HEK293T (cell line): ENCODE measurements around the gene LRRC17.
A peak's percentile ranks its signal among the peaks of the same experiment; 100 is the strongest.
"Not testable (repeated sequence)": the region's sequence is repeated elsewhere in the genome, so short reads cannot be mapped to it uniquely, and the experiment has no call there.

ENCODE experiments used
- CTCF ChIA-PET: fragments of 350-600 bp; formaldehyde crosslinking; extraction: SDS; loops from one replicate; lab custom pipeline; 2021; ENCODE audit warnings: antibody characterized with exemption, inconsistent platforms; lab: Yijun Ruan, JAX
- POLR2A ChIA-PET: fragments of 350-600 bp; formaldehyde crosslinking; extraction: SDS; loops from one replicate; lab custom pipeline; 2020; ENCODE audit warnings: antibody characterized with exemption, inconsistent platforms; lab: Yijun Ruan, JAX
- DNase-seq: peaks from one replicate; pipeline ENCODE4 v3.0.0; 2012; ENCODE audit warnings: mixed read lengths; ENCODE audit errors: extremely low spot score
- ARNT ChIP-seq: fragments of 450-650 bp; IDR thresholded peaks from 2 replicates; pipeline ENCODE4 v1.6.1; 2017; ENCODE audit warnings: mild to moderate bottlenecking
- BHLHE40 ChIP-seq: fragments of 450-650 bp; IDR thresholded peaks from 2 replicates; pipeline ENCODE4 v1.6.1; 2016; ENCODE audit warnings: mild to moderate bottlenecking, moderate library complexity, borderline replicate concordance
- CTBP1 ChIP-seq: fragments of 450-650 bp; IDR thresholded peaks from 2 replicates; pipeline ENCODE4 v1.6.1; 2016; ENCODE audit warnings: borderline replicate concordance
- ELF4 ChIP-seq: fragments of 450-650 bp; IDR thresholded peaks from 2 replicates; pipeline ENCODE4 v1.6.1; 2017; ENCODE audit warnings: antibody characterized with exemption
- FOXA1 ChIP-seq: fragments of 450-650 bp; IDR thresholded peaks from 2 replicates; pipeline ENCODE4 v1.6.1; 2016; ENCODE audit warnings: mild to moderate bottlenecking
- FOXK2 ChIP-seq: fragments of 450-650 bp; IDR thresholded peaks from 2 replicates; pipeline ENCODE4 v1.6.1; 2016; ENCODE audit warnings: mild to moderate bottlenecking
- FOXM1 ChIP-seq: fragments of 450-650 bp; IDR thresholded peaks from 2 replicates; pipeline ENCODE4 v1.6.1; 2017; ENCODE audit warnings: mild to moderate bottlenecking, borderline replicate concordance
- HDGF ChIP-seq: fragments of 450-650 bp; IDR thresholded peaks from 2 replicates; pipeline ENCODE4 v1.6.1; 2017; ENCODE audit warnings: antibody characterized with exemption, borderline replicate concordance
- L3MBTL2 ChIP-seq: fragments of 450-650 bp; conservative IDR thresholded peaks from 2 replicates; pipeline ENCODE4 v1.6.1; 2016; ENCODE audit warnings: mild to moderate bottlenecking
- LEF1 ChIP-seq: fragments of 450-650 bp; IDR thresholded peaks from 2 replicates; pipeline ENCODE4 v1.6.1; 2017; ENCODE audit warnings: mild to moderate bottlenecking, borderline replicate concordance
- NFRKB ChIP-seq: fragments of 450-650 bp; IDR thresholded peaks from 2 replicates; pipeline ENCODE4 v1.6.1; 2016; ENCODE audit warnings: mild to moderate bottlenecking, moderate library complexity
- PKNOX1 ChIP-seq: fragments of 450-650 bp; IDR thresholded peaks from 2 replicates; pipeline ENCODE4 v1.6.1; 2016
- SP1 ChIP-seq: fragments of 450-650 bp; IDR thresholded peaks from 2 replicates; pipeline ENCODE4 v1.6.1; 2017
- SUZ12 ChIP-seq: fragments of 450-650 bp; IDR thresholded peaks from 2 replicates; pipeline ENCODE4 v1.6.1; 2016; ENCODE audit warnings: mild to moderate bottlenecking
- TARDBP ChIP-seq: fragments of 450-650 bp; IDR thresholded peaks from 2 replicates; pipeline ENCODE4 v1.6.1; 2016
- ZNF384 ChIP-seq: fragments of 450-650 bp; IDR thresholded peaks from 2 replicates; pipeline ENCODE4 v1.6.1; 2016

Gene LRRC17

DNA sequence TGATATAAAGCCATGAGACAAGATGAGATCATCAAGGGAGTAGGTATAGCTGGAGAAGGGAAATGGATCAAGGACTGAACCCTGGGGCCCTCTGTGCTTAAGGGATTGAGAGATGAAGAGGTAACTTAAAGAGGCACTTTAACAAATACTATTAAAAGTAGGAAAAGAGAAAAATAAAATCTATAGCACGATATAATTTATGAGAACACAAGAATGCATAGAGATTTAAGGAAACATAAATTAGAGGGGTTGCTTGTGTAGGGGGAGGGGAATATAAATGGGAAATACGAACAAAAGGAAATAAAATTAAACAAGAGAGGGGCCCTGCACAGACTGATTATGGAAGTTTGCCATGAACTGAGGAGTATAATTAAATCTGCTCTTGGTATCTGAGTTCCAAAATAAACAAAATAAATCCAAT lies 15.6 kb upstream of the LRRC17 start:
- CTCF ChIA-PET = no interaction called here

DNA sequence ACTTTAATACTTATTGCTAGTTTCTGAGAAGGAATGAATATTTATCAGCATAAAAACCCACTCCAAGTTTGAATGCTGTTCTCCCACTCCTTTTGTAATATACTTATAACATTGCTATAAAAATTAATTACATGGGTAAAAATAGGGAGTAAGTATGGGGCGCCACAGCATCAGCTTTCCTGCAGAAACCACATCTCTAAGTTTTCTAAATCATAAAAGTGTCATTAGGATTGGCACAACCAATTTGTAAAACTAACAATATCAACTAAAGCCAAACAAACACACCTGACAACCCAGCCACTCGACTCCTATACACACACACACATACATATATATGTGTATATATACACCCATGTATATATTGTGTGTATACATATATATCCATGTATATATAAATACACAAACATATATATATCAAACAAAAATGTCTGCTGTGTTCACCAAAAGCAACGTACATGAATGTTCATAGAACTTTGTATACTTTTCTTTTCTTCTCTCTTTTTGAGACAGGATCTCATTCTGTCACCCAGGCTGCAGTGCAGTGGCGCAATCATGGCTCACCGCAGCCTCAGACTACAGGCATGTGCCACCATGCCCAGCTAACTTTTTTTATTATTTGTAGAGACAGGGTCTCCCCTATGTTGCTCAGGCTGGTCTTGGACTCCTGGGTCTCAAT lies 14.8 kb upstream of the LRRC17 start:
- ChIA-PET POLR2A (no interaction called here), CTCF (no interaction called here)
- no peak for DNase-seq
- TF ChIP-seq FOXA1 = no peak
- no peak for TF ChIP-seq FOXM1
- no peak for TF ChIP-seq ELF4
- 0 out of 2 replicates have a peak, but pooled peaks have one; percentile 6 for TF ChIP-seq PKNOX1
- no peak for TF ChIP-seq BHLHE40
- TF ChIP-seq SP1 = no peak

More for the DNA sequence above, 15.6 kb upstream of the LRRC17 start:
- no peak for DNase-seq
- POLR2A ChIA-PET = no interaction called here
- no peak for TF ChIP-seq BHLHE40
- no peak for TF ChIP-seq SUZ12
- TF ChIP-seq CTBP1 = no peak
- TF ChIP-seq NFRKB = no peak
- TF ChIP-seq LEF1 = no peak
- no peak for TF ChIP-seq ELF4
- TF ChIP-seq TARDBP = no peak
- TF ChIP-seq ARNT = no peak
- TF ChIP-seq ZNF384 = no peak
- TF ChIP-seq FOXA1 = no peak
- TF ChIP-seq SP1 = no peak

DNA sequence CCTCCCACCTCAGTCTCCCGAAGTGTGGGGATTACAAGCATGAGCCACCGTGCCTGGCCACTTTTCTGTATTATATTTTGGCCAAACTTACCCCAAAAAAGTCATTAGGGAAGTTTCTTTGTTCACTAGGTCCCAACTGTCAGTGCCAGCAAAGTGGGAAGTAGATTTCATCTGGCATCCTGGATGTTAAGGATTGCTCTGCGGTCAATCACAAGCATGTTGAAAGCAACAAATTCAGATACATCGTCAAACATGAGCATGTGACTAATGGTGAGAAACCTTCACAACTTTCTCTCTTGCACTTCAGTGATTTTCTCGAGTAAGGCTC lies 14.3 kb upstream of the LRRC17 start:
- TF ChIP-seq L3MBTL2 (no peak), FOXK2 (no peak), FOXA1 (no peak), LEF1 (no peak), TARDBP (no peak), BHLHE40 (no peak), HDGF (no peak), FOXM1 (no peak), ELF4 (no peak), SP1 (no peak), PKNOX1 (no peak)
- POLR2A ChIA-PET = no interaction called here
- CTCF ChIA-PET = no interaction called here
- DNase-seq = no peak

GRCh38 chr7:102902052-102902451 lies 10.7 kb upstream of the LRRC17 start:
- CTCF ChIA-PET, DNase-seq, POLR2A ChIA-PET: not testable (repeated sequence)

DNA sequence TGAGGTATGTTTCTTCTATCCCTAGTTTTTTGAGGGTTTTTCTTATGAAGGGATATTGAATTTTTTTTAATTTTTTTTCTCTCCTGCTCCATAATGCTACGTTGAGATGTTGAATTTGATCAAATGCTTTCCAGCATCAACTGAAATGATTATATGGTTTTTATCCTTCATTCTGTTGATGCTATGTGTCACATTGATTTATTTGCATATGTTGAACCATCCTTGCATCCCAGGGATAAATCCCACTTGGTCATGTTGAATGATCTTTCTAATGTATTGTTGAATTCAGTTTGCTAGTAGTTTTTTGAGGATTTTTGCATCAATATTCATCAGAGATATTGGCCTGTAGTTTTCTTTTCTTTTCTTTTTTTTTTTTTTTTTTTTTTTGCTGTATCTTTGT lies 9.2 kb upstream of the LRRC17 start:
- CTCF ChIA-PET, POLR2A ChIA-PET, DNase-seq: not testable (repeated sequence)

GRCh38 chr7:102908676-102909075 lies 4.1 kb upstream of the LRRC17 start:
- TF ChIP-seq FOXK2 (no peak), ARNT (no peak), SUZ12 (no peak), LEF1 (no peak)
- ChIA-PET CTCF (interaction anchor here (2.1 kb wide), 1 partner anchor 153 kb away, joined by 5 read pairs; no protein-coding TSS in a partner anchor), POLR2A (no interaction called here)

GRCh38 chr7:102913826-102914225 lies 1.0 kb downstream of the LRRC17 start:
- no peak for DNase-seq
- CTCF ChIA-PET = interaction anchor here (0.7 kb wide), 1 partner anchor 962 kb away, joined by 3 read pairs; no protein-coding TSS in a partner anchor
- POLR2A ChIA-PET = no interaction called here

More at GRCh38 chr7:102908676-102909075, 4.1 kb upstream of the LRRC17 start:
- DNase-seq = no peak

GRCh38 chr7:102914585-102914984 lies 1.8 kb downstream of the LRRC17 start:
- ChIA-PET POLR2A (no interaction called here), CTCF (no interaction called here)
- DNase-seq = peak; percentile 14
- TF ChIP-seq ARNT = no peak
- no peak for TF ChIP-seq LEF1
- TF ChIP-seq TARDBP = no peak
- no peak for TF ChIP-seq PKNOX1
- TF ChIP-seq FOXM1 = no peak
- no peak for TF ChIP-seq ELF4
- no peak for TF ChIP-seq ZNF384
- no peak for TF ChIP-seq SUZ12
- TF ChIP-seq L3MBTL2 = no peak
- no peak for TF ChIP-seq HDGF
- no peak for TF ChIP-seq BHLHE40
- no peak for TF ChIP-seq FOXA1
- no peak for TF ChIP-seq SP1
- no peak for TF ChIP-seq NFRKB
- TF ChIP-seq FOXK2 = no peak
- no peak for TF ChIP-seq CTBP1

More at GRCh38 chr7:102913826-102914225, 1.0 kb downstream of the LRRC17 start:
- TF ChIP-seq FOXK2 (no peak), FOXA1 (no peak), FOXM1 (no peak), TARDBP (no peak), CTBP1 (no peak), BHLHE40 (no peak), ZNF384 (no peak), ARNT (no peak), NFRKB (no peak), SUZ12 (no peak)
